PC-3 (cell line): ENCODE results near the gene COL2A1. TPM values are rescaled to one million over a fixed set of nuclear protein-coding genes. Genes with fewer than 3 reads are reported as not detected.

Experiments used
- ATAC-seq: fragments of 200-7000 bp; cut with Tn5 transposase; 2 replicates; pipeline ENCODE4 v1.9.1; 2020; ENCODE audit warnings: mild to moderate bottlenecking, moderate library complexity
- BruUV-seq: library from RNA; stranded (reverse); fragments of 400-500 nt; replicated peaks from 2 replicates; lab custom pipeline; 2021; lab: Mats Ljungman, UMichigan
- CTCF ChIA-PET: fragments of 300-600 bp; sonication (Branson Sonifier 250); formaldehyde crosslinking; loops from one replicate; lab custom pipeline; 2022; ENCODE audit warnings: antibody characterized with exemption; lab: Charles Lee
- POLR2A ChIA-PET: fragments of 300-600 bp; sonication (Branson Sonifier 250); formaldehyde crosslinking; loops from one replicate; lab custom pipeline; 2022; ENCODE audit warnings: antibody characterized with exemption; ENCODE audit not compliant: unreplicated experiment; lab: Charles Lee
- DNase-seq: peaks from one replicate; pipeline ENCODE4 v3.0.0-alpha.2; 2015
- H2AFZ ChIP-seq: fragments of 300-600 bp; sonication (generic); 2 replicates; pipeline ENCODE4 v1.6.0; 2016; ENCODE audit warnings: antibody characterized with exemption, low read length
- H3F3A ChIP-seq: fragments of 300-600 bp; sonication (generic); one replicate; pipeline ENCODE4 v1.6.0; 2017; ENCODE audit warnings: antibody characterized with exemption, low read length, control low read depth, mild to moderate bottlenecking; ENCODE audit not compliant: unreplicated experiment
- H3K27ac ChIP-seq: fragments of 300-600 bp; sonication (generic); 2 replicates; pipeline ENCODE4 v1.5.1; 2016; ENCODE audit warnings: mild to moderate bottlenecking, low read length
- H3K27me3 ChIP-seq: fragments of 300-600 bp; sonication (generic); 2 replicates; pipeline ENCODE4 v1.6.1; 2016; ENCODE audit warnings: low read length, mixed read lengths
- H3K36me3 ChIP-seq: fragments of 300-600 bp; sonication (generic); 2 replicates; pipeline ENCODE4 v1.6.1; 2016; ENCODE audit warnings: low read depth, mixed run types, low read length, mixed read lengths
- H3K4me1 ChIP-seq: fragments of 300-600 bp; sonication (generic); 2 replicates; pipeline ENCODE4 v1.5.1; 2016; ENCODE audit warnings: low read length; ENCODE audit not compliant: insufficient read depth
- H3K4me2 ChIP-seq: fragments of 300-600 bp; sonication (generic); 2 replicates; pipeline ENCODE4 v1.6.0; 2016; ENCODE audit warnings: low read length
- H3K4me3 ChIP-seq: fragments of 300-600 bp; sonication (generic); 2 replicates; pipeline ENCODE4 v1.5.1; 2016; ENCODE audit warnings: mild to moderate bottlenecking, low read length, mixed read lengths
- H3K79me2 ChIP-seq: fragments of 300-600 bp; sonication (generic); 2 replicates; pipeline ENCODE4 v1.6.1; 2017; ENCODE audit warnings: low read length, mixed read lengths
- H3K9ac ChIP-seq: fragments of 300-600 bp; sonication (generic); 2 replicates; pipeline ENCODE4 v1.6.0; 2016; ENCODE audit warnings: mild to moderate bottlenecking, low read length
- H3K9me2 ChIP-seq: fragments of 300-600 bp; sonication (generic); replicated peaks from 2 replicates; pipeline ENCODE4 v1.6.1; 2016; ENCODE audit warnings: mixed run types, low read length, mixed read lengths
- H3K9me3 ChIP-seq: fragments of 300-600 bp; sonication (generic); 2 replicates; pipeline ENCODE4 v1.6.1; 2016; ENCODE audit warnings: low read length, mixed read lengths
- H4K20me1 ChIP-seq: fragments of 300-600 bp; sonication (generic); 2 replicates; pipeline ENCODE4 v1.6.1; 2016; ENCODE audit warnings: low read length, mixed read lengths
- CTCF ChIP-seq: fragments of 300-600 bp; sonication (generic); conservative IDR thresholded peaks from 2 replicates; pipeline ENCODE4 v1.5.1; 2017; ENCODE audit warnings: antibody characterized with exemption, low read depth, mild to moderate bottlenecking, low read length
- EZH2 ChIP-seq: fragments of 300-600 bp; sonication (generic); IDR thresholded peaks from one replicate; pipeline ENCODE4 v1.6.1; 2017; ENCODE audit warnings: antibody characterized with exemption, mild to moderate bottlenecking, low read length; ENCODE audit not compliant: unreplicated experiment
- EZH2phosphoT487 ChIP-seq: fragments of 300-600 bp; sonication (generic); IDR thresholded peaks from 2 replicates; pipeline ENCODE4 v1.6.1; 2018; ENCODE audit warnings: mild to moderate bottlenecking, antibody characterized with exemption, low read length, borderline replicate concordance
- intact Hi-C: fragments of 100-400 bp; cut with micrococcal nuclease; formaldehyde crosslinking; loops from 2 replicates; pipeline ENCODE4 v1.9.0; 2023
- total RNA-seq: library from RNA; depleted of rRNA; stranded (reverse); fragments of >200 nt; gene quantifications from 2 replicates; pipeline ENCODE4 v1.2.3, GENCODE V29; 2014

COL2A1 gene
- total RNA-seq, 1 experiment from 2014 or later: 6.7 TPM

DNA sequence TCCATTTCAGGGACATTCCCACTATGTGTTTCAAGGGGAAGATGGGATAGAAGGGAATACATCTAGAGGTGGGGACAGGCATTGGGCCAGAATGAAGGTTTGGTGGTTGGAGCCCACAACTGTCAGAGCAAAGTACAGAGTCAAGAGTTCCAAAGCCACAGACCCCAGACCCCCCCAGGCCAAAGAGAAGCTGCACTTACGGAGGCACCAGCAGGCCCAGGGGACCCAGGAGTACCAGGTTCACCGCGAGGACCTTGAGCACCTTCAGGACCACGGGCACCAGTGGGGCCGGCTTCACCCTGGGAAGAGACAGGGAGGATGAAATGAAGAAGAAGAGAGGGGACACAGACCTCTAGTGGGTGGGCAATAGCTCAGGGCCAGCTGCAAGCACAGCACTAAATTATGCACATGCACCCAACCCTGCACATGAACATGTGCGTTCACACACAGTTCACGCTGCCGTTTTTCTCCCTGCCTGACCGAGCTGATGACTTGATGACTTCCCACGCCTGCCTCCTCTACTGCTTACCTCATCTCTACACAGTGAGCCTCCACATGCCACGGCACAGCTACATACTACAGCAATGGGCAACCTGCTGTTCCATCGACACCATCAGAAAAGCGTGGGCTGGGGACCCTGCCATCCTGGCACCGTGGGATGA, 16.7 kb downstream of the COL2A1 start:
- H3K4me3 ChIP-seq: no peak overlapping the region
- POLR2A ChIA-PET: no interaction called here

GRCh38 chr12:47986832-47987231, 17.4 kb downstream of the COL2A1 start:
- Histone ChIP-seq H3K4me2 (no peak overlapping the region), H3K4me1 (no peaks in the 10 kb centered on the region), H3K27ac (no peak overlapping the region), H3K79me2 (no peaks in the 10 kb centered on the region), H4K20me1 (no peaks in the 10 kb centered on the region), H3K36me3 (no peaks in the 10 kb centered on the region), H3F3A (no peaks in the 10 kb centered on the region), H2AFZ (no peak overlapping the region), H3K9me2 (no peaks in the 10 kb centered on the region), H3K9me3 (no peaks in the 10 kb centered on the region), H3K27me3 (no peaks in the 10 kb centered on the region), H3K9ac (no peak overlapping the region), H3K4me3 (no peak overlapping the region)
- intact Hi-C loops: no loop called here
- TF ChIP-seq EZH2: no peak
- no peak for TF ChIP-seq EZH2phosphoT487
- no peak for TF ChIP-seq CTCF
- ATAC-seq (no peak), DNase-seq (no peak)
- no TSS peak for BruUV-seq
- POLR2A ChIA-PET: no interaction called here
- CTCF ChIA-PET: no interaction called here

More for the DNA sequence above, 16.7 kb downstream of the COL2A1 start:
- Histone ChIP-seq H3K9me3 (no peaks in the 10 kb centered on the region), H3K27ac (no peak overlapping the region), H3K4me2 (no peak overlapping the region), H3K9me2 (no peaks in the 10 kb centered on the region), H3K27me3 (no peaks in the 10 kb centered on the region), H3K79me2 (no peaks in the 10 kb centered on the region), H3K4me1 (no peaks in the 10 kb centered on the region), H4K20me1 (no peaks in the 10 kb centered on the region), H3K9ac (no peak overlapping the region), H2AFZ (no peak overlapping the region), H3K36me3 (no peaks in the 10 kb centered on the region), H3F3A (no peaks in the 10 kb centered on the region)
- CTCF ChIA-PET: no interaction called here
- TF ChIP-seq EZH2phosphoT487 (no peak), CTCF (no peak), EZH2 (no peak)
- no peak for ATAC-seq
- DNase-seq: no peak
- no TSS peak for BruUV-seq
- intact Hi-C loops: no loop called here

GRCh38 chr12:47986291-47986660, 18.0 kb downstream of the COL2A1 start:
- no TSS peak for BruUV-seq
- POLR2A ChIA-PET: no interaction called here
- no peak overlapping the region for H3K9ac ChIP-seq
- no peaks in the 10 kb centered on the region for H3K4me1 ChIP-seq
- H4K20me1 ChIP-seq: no peaks in the 10 kb centered on the region
- no peak overlapping the region for H2AFZ ChIP-seq
- no peaks in the 10 kb centered on the region for H3F3A ChIP-seq
- ATAC-seq (no peak), DNase-seq (no peak)
- H3K79me2 ChIP-seq: no peaks in the 10 kb centered on the region
- no peaks in the 10 kb centered on the region for H3K9me2 ChIP-seq
- no peaks in the 10 kb centered on the region for H3K36me3 ChIP-seq
- no peak overlapping the region for H3K4me3 ChIP-seq
- H3K4me2 ChIP-seq: no peak overlapping the region
- H3K27me3 ChIP-seq: no peaks in the 10 kb centered on the region
- CTCF ChIA-PET: no interaction called here
- TF ChIP-seq EZH2phosphoT487 (no peak), CTCF (no peak), EZH2 (no peak)
- no peaks in the 10 kb centered on the region for H3K9me3 ChIP-seq
- intact Hi-C loops: no loop called here
- no peak overlapping the region for H3K27ac ChIP-seq
